T-helper 17 cell (primary cell): ENCODE results near the gene XCL1. TPM values are rescaled to one million over a fixed set of nuclear protein-coding genes. Genes with fewer than 3 reads are reported as not detected.
"Not testable (repeated sequence)": the region's sequence is repeated elsewhere in the genome, so short reads cannot be mapped to it uniquely, and the experiment has no call there.

Source experiments
- ATAC-seq: fragments of 150-1000 bp; cut with Tn5 transposase; 2 replicates; pipeline ENCODE4 v1.10.0; 2021; ENCODE audit warnings: mild to moderate bottlenecking, moderate library complexity
- DNase-seq, 3 donors: peaks; one replicate each; pipeline versions ENCODE4 v3.0.0 to v3.0.0-alpha.2; 2020 to 2021
- H3K9me3 ChIP-seq: one replicate; pipeline ENCODE4 v1.7.0; 2013; ENCODE audit warnings: low read length, mild to moderate bottlenecking; ENCODE audit not compliant: control insufficient read depth, poor library complexity, severe bottlenecking
- H3K27ac Mint-ChIP-seq: one replicate; pipeline ENCODE4 v1.8.0; 2022; ENCODE audit warnings: mild to moderate bottlenecking, moderate library complexity, mixed read lengths
- H3K27me3 Mint-ChIP-seq: one replicate; pipeline ENCODE4 v1.8.0; 2022; ENCODE audit warnings: mixed read lengths
- H3K36me3 Mint-ChIP-seq: one replicate; pipeline ENCODE4 v1.8.0; 2022; ENCODE audit warnings: low read depth, mixed read lengths
- H3K4me1 Mint-ChIP-seq: one replicate; pipeline ENCODE4 v1.8.0; 2022; ENCODE audit warnings: mild to moderate bottlenecking, mixed read lengths
- H3K4me3 Mint-ChIP-seq: one replicate; pipeline ENCODE4 v1.8.0; 2022; ENCODE audit warnings: mild to moderate bottlenecking, moderate library complexity, mixed read lengths
- total RNA-seq, 4 donors: library from RNA in 2 of 4; stranded (reverse) in 2 of 4; gene quantifications; one replicate each; pipeline ENCODE4 v1.2.3 and lab custom pipeline; 2022 to 2026

The XCL1 gene
- total RNA-seq, 2 donors from 2014 or later: not detected

- not testable (repeated sequence) for H3K9me3 ChIP-seq, ATAC-seq, H3K27me3 Mint-ChIP-seq, DNase-seq, H3K27ac Mint-ChIP-seq, H3K36me3 Mint-ChIP-seq, H3K4me3 Mint-ChIP-seq
- H3K4me1 Mint-ChIP-seq: peaks cover 10% of the 10 kb centered on the region
Measured at GRCh38 chr1:168578531-168579185, 2.3 kb downstream of the XCL1 start.

GRCh38 chr1:168580290-168580689, 3.9 kb downstream of the XCL1 start:
- not testable (repeated sequence) for DNase-seq, H3K27me3 Mint-ChIP-seq, ATAC-seq, H3K9me3 ChIP-seq, H3K27ac Mint-ChIP-seq, H3K36me3 Mint-ChIP-seq, H3K4me1 Mint-ChIP-seq, H3K4me3 Mint-ChIP-seq

GRCh38 chr1:168580991-168581390, 4.6 kb downstream of the XCL1 start:
- not testable (repeated sequence) for ATAC-seq, H3K9me3 ChIP-seq, H3K4me1 Mint-ChIP-seq

GRCh38 chr1:168581817-168582572, 5.6 kb downstream of the XCL1 start:
- H3K27me3 Mint-ChIP-seq: no peaks in the 10 kb centered on the region
- ATAC-seq: no peak

More at GRCh38 chr1:168580991-168581390, 4.6 kb downstream of the XCL1 start:
- not testable (repeated sequence) for H3K36me3 Mint-ChIP-seq, H3K4me3 Mint-ChIP-seq, H3K27me3 Mint-ChIP-seq, H3K27ac Mint-ChIP-seq, DNase-seq

GRCh38 chr1:168582688-168583336, 6.4 kb downstream of the XCL1 start:
- H3K9me3 ChIP-seq: no peaks in the 10 kb centered on the region
- DNase-seq (no peak), ATAC-seq (no peak)
- H3K4me1 Mint-ChIP-seq: peaks cover 3% of the 10 kb centered on the region
- no peaks in the 10 kb centered on the region for H3K27me3 Mint-ChIP-seq
- H3K36me3 Mint-ChIP-seq: peaks cover 6% of the 10 kb centered on the region
- H3K27ac Mint-ChIP-seq: no peak overlapping the region
- H3K4me3 Mint-ChIP-seq: no peak overlapping the region

More at GRCh38 chr1:168581817-168582572, 5.6 kb downstream of the XCL1 start:
- H3K27ac Mint-ChIP-seq: no peak overlapping the region
- peaks cover 3% of the 10 kb centered on the region for H3K4me1 Mint-ChIP-seq
- H3K4me3 Mint-ChIP-seq: no peak overlapping the region
- H3K9me3 ChIP-seq: no peaks in the 10 kb centered on the region
- DNase-seq: no peak
- peaks cover 3% of the 10 kb centered on the region for H3K36me3 Mint-ChIP-seq

- ATAC-seq (no peak), DNase-seq (no peak)
- Mint-ChIP-seq H3K4me1 (peaks cover 3% of the 10 kb centered on the region), H3K36me3 (peaks cover 6% of the 10 kb centered on the region), H3K27me3 (no peaks in the 10 kb centered on the region), H3K4me3 (no peak overlapping the region), H3K27ac (no peak overlapping the region)
- no peaks in the 10 kb centered on the region for H3K9me3 ChIP-seq
Measured at GRCh38 chr1:168583571-168583970, 7.2 kb downstream of the XCL1 start.

- ATAC-seq (no peak), DNase-seq (no peak)
- Mint-ChIP-seq H3K4me1 (peaks cover 3% of the 10 kb centered on the region), H3K27ac (no peak overlapping the region), H3K4me3 (no peak overlapping the region), H3K27me3 (no peaks in the 10 kb centered on the region), H3K36me3 (peaks cover 6% of the 10 kb centered on the region)
- no peaks in the 10 kb centered on the region for H3K9me3 ChIP-seq
Measured at GRCh38 chr1:168585191-168585590, 8.8 kb downstream of the XCL1 start.

GRCh38 chr1:168585937-168586336, 9.5 kb downstream of the XCL1 start:
- Mint-ChIP-seq H3K27ac (no peak overlapping the region), H3K36me3 (peaks cover 6% of the 10 kb centered on the region), H3K4me1 (peaks cover 3% of the 10 kb centered on the region), H3K4me3 (no peak overlapping the region), H3K27me3 (no peaks in the 10 kb centered on the region)
- ATAC-seq: no peak
- DNase-seq: no peak
- H3K9me3 ChIP-seq: no peaks in the 10 kb centered on the region

GRCh38 chr1:168589167-168589566, 12.8 kb downstream of the XCL1 start:
- Mint-ChIP-seq H3K4me1 (no peaks in the 10 kb centered on the region), H3K4me3 (no peak overlapping the region), H3K27me3 (no peaks in the 10 kb centered on the region), H3K36me3 (peaks cover 2% of the 10 kb centered on the region), H3K27ac (no peak overlapping the region)
- ATAC-seq (no peak), DNase-seq (no peak)
- no peaks in the 10 kb centered on the region for H3K9me3 ChIP-seq

- no peak overlapping the region for H3K4me3 Mint-ChIP-seq
- no peaks in the 10 kb centered on the region for H3K9me3 ChIP-seq
- peaks cover 3% of the 10 kb centered on the region for H3K27me3 Mint-ChIP-seq
- no peak for ATAC-seq
- peaks cover 2% of the 10 kb centered on the region for H3K36me3 Mint-ChIP-seq
- no peak for DNase-seq
- no peaks in the 10 kb centered on the region for H3K4me1 Mint-ChIP-seq
- H3K27ac Mint-ChIP-seq: no peak overlapping the region
Measured at GRCh38 chr1:168591066-168591465, 14.7 kb downstream of the XCL1 start.

- no peak overlapping the region for H3K4me3 Mint-ChIP-seq
Measured at GRCh38 chr1:168591641-168592250, 15.3 kb downstream of the XCL1 start.

GRCh38 chr1:168595403-168595802, 19.0 kb downstream of the XCL1 start:
- H3K4me1 Mint-ChIP-seq, H3K9me3 ChIP-seq, H3K36me3 Mint-ChIP-seq, H3K4me3 Mint-ChIP-seq, ATAC-seq, DNase-seq, H3K27ac Mint-ChIP-seq: not testable (repeated sequence)
- peaks cover 21% of the 10 kb centered on the region for H3K27me3 Mint-ChIP-seq

More at GRCh38 chr1:168591641-168592250, 15.3 kb downstream of the XCL1 start:
- no peaks in the 10 kb centered on the region for H3K4me1 Mint-ChIP-seq
- DNase-seq (no peak), ATAC-seq (no peak)
- no peak overlapping the region for H3K27ac Mint-ChIP-seq
- peaks cover 6% of the 10 kb centered on the region for H3K27me3 Mint-ChIP-seq
- no peaks in the 10 kb centered on the region for H3K9me3 ChIP-seq
- H3K36me3 Mint-ChIP-seq: peaks cover 2% of the 10 kb centered on the region

GRCh38 chr1:168598125-168598524, 21.7 kb downstream of the XCL1 start:
- no peaks in the 10 kb centered on the region for H3K9me3 ChIP-seq
- DNase-seq (no peak), ATAC-seq (no peak)
- Mint-ChIP-seq H3K36me3 (no peaks in the 10 kb centered on the region), H3K27ac (no peak overlapping the region), H3K4me3 (no peak overlapping the region), H3K4me1 (no peaks in the 10 kb centered on the region), H3K27me3 (peaks cover 26% of the 10 kb centered on the region)
